Mesothelial cell of epicardium (in vitro differentiated cells): ENCODE measurements around the gene CLOCK. TPM values are rescaled to one million over a fixed set of nuclear protein-coding genes. Genes with fewer than 3 reads are reported as not detected.

Experiments
- DNase-seq, 2 experiments: peaks; one replicate each; pipeline ENCODE4 v3.0.0; 2021; ENCODE audit warnings: low spot score in 2 of 2; ENCODE audit not compliant: unreplicated experiment in 2 of 2
- H3K27ac Mint-ChIP-seq: 2 replicates; pipeline ENCODE4 v1.8.0; 2021; ENCODE audit warnings: mixed read lengths
- H3K27me3 Mint-ChIP-seq: 2 replicates; pipeline ENCODE4 v1.8.0; 2021; ENCODE audit warnings: low read depth, mixed read lengths
- H3K36me3 Mint-ChIP-seq: 2 replicates; pipeline ENCODE4 v1.8.0; 2021; ENCODE audit warnings: mixed read lengths
- H3K4me1 Mint-ChIP-seq: 2 replicates; pipeline ENCODE4 v1.8.0; 2021; ENCODE audit warnings: mixed read lengths
- H3K4me3 Mint-ChIP-seq: 2 replicates; pipeline ENCODE4 v1.8.0; 2021; ENCODE audit warnings: mild to moderate bottlenecking, moderate library complexity, mixed read lengths
- H3K9me3 Mint-ChIP-seq: 2 replicates; pipeline ENCODE4 v1.8.0; 2021; ENCODE audit warnings: mixed read lengths
- CTCF ChIP-seq: fragments of 200-600 bp; sonication (generic); IDR thresholded peaks from one replicate; pipeline ENCODE4 v1.5.0; 2021; ENCODE audit warnings: antibody characterized with exemption; ENCODE audit not compliant: unreplicated experiment
- total RNA-seq: library from RNA; stranded (reverse); gene quantifications from 3 replicates; pipeline ENCODE4 v1.2.1, GENCODE V29; 2021

The CLOCK gene
- total RNA-seq, 1 donor from 2014 or later: 19.8 TPM

GRCh38 chr4:55510685-55511084 is 36.0 kb downstream of the CLOCK start:
- no peak for DNase-seq
- Mint-ChIP-seq H3K4me3 (no peak overlapping the region), H3K36me3 (peaks cover 19% of the 10 kb centered on the region), H3K27me3 (no peaks in the 10 kb centered on the region), H3K9me3 (peaks cover 15% of the 10 kb centered on the region), H3K4me1 (peaks cover 9% of the 10 kb centered on the region), H3K27ac (no peak overlapping the region)
- TF ChIP-seq CTCF: no peak

GRCh38 chr4:55509266-55509665 is 37.4 kb downstream of the CLOCK start:
- TF ChIP-seq CTCF: no peak
- Mint-ChIP-seq H3K9me3 (peaks cover 15% of the 10 kb centered on the region), H3K36me3 (peaks cover 19% of the 10 kb centered on the region), H3K27ac (peak overlapping the region; percentile 55), H3K4me1 (peaks cover 9% of the 10 kb centered on the region), H3K4me3 (no peak overlapping the region), H3K27me3 (no peaks in the 10 kb centered on the region)
- DNase-seq: no peak

GRCh38 chr4:55507612-55508011 is 39.1 kb downstream of the CLOCK start:
- peaks cover 9% of the 10 kb centered on the region for H3K4me1 Mint-ChIP-seq
- H3K36me3 Mint-ChIP-seq: peaks cover 27% of the 10 kb centered on the region

GRCh38 chr4:55503169-55503568 is 43.5 kb downstream of the CLOCK start:
- Mint-ChIP-seq H3K27ac (no peak overlapping the region), H3K4me1 (no peaks in the 10 kb centered on the region), H3K27me3 (no peaks in the 10 kb centered on the region), H3K9me3 (peaks cover 15% of the 10 kb centered on the region), H3K4me3 (no peak overlapping the region), H3K36me3 (peaks cover 34% of the 10 kb centered on the region)
- TF ChIP-seq CTCF: no peak
- no peak for DNase-seq

More at GRCh38 chr4:55507612-55508011, 39.1 kb downstream of the CLOCK start:
- Mint-ChIP-seq H3K27ac (no peak overlapping the region), H3K9me3 (peaks cover 13% of the 10 kb centered on the region), H3K27me3 (no peaks in the 10 kb centered on the region), H3K4me3 (no peak overlapping the region)
- no peak for DNase-seq
- no peak for TF ChIP-seq CTCF

- no peak for DNase-seq
- no peak overlapping the region for H3K27ac Mint-ChIP-seq
- TF ChIP-seq CTCF: no peak
- H3K4me3 Mint-ChIP-seq: no peak overlapping the region
- no peaks in the 10 kb centered on the region for H3K4me1 Mint-ChIP-seq
- H3K9me3 Mint-ChIP-seq: peaks cover 21% of the 10 kb centered on the region
- peaks cover 34% of the 10 kb centered on the region for H3K36me3 Mint-ChIP-seq
- H3K27me3 Mint-ChIP-seq: no peaks in the 10 kb centered on the region
Observed at GRCh38 chr4:55500072-55500471, 46.6 kb downstream of the CLOCK start.

- Mint-ChIP-seq H3K36me3 (peaks cover 40% of the 10 kb centered on the region), H3K4me1 (no peaks in the 10 kb centered on the region), H3K4me3 (no peak overlapping the region), H3K9me3 (peaks cover 25% of the 10 kb centered on the region), H3K27me3 (no peaks in the 10 kb centered on the region), H3K27ac (no peak overlapping the region)
- TF ChIP-seq CTCF: no peak
- DNase-seq: no peak
Observed at GRCh38 chr4:55499495-55499894, 47.2 kb downstream of the CLOCK start.
